HepG2 (cell line): Measurements from ENCODE around the gene DTYMK. TPM values are rescaled to one million over a fixed set of nuclear protein-coding genes. Genes with fewer than 3 reads are reported as not detected.

Experiments
- polyA plus RNA-seq, 8 experiments: library from polyadenylated mRNA; depleted of rRNA in 3 of 8; stranded (reverse) in 7 of 8; unstranded in 1 of 8; fragments of >200 nt; fragmentation: Illumina TruSeq in 4 of 8; extraction: Trizol in 4 of 8; gene quantifications; 2 replicates each; pipeline versions ENCODE4 v1.2.1 to v1.2.3, GENCODE V29; 2011 to 2016; ENCODE audit warnings: low read depth in 4 of 8, missing spikeins in 1 of 8, mixed read lengths in 1 of 8; ENCODE audit not compliant: insufficient read depth in 1 of 8
- total RNA-seq, 5 experiments: library from RNA; depleted of rRNA; stranded (reverse); fragments of >200 nt; fragmentation: Illumina TruSeq; extraction: Trizol; gene quantifications; 2 replicates each; pipeline ENCODE4 v1.2.3, GENCODE V29; 2016; ENCODE audit warnings: low read depth in 1 of 5

The DTYMK gene
- total and polyA plus RNA-seq, 2 of the 13 experiments (the other 11 are each of a cell fraction or from before 2014, with no cell fraction given): 57.5 to 134 TPM

Other genes with a start within 250 kb of the DTYMK start
- gene STK25, start 178.2 kb downstream of the DTYMK start, total RNA-seq (2016; rRNA removed; fragmentation: Illumina TruSeq; extraction: Trizol): 123 and 177 TPM in 2 replicates
- 481 and 626 TPM in 2 replicates for gene STK25, start 178.2 kb downstream of the DTYMK start, polyA plus RNA-seq (2011; rRNA removed)
- 30.2 and 35.5 TPM in 2 replicates for gene BOK, start 128.1 kb downstream of the DTYMK start, total RNA-seq (2016; rRNA removed; fragmentation: Illumina TruSeq; extraction: Trizol)
- 39.2 and 58.1 TPM in 2 replicates for gene BOK, start 128.1 kb downstream of the DTYMK start, polyA plus RNA-seq (2011; rRNA removed)
- gene THAP4, start 49.7 kb downstream of the DTYMK start, total RNA-seq (2016; rRNA removed; fragmentation: Illumina TruSeq; extraction: Trizol): 68.2 and 75.7 TPM in 2 replicates
- gene THAP4, start 49.7 kb downstream of the DTYMK start, polyA plus RNA-seq (2011; rRNA removed): 59.7 and 70.2 TPM in 2 replicates
- gene ATG4B, start 49.1 kb downstream of the DTYMK start, total RNA-seq (2016; rRNA removed; fragmentation: Illumina TruSeq; extraction: Trizol): 95.5 and 96.3 TPM in 2 replicates
- gene ATG4B, start 49.1 kb downstream of the DTYMK start, polyA plus RNA-seq (2011; rRNA removed): 239 and 300 TPM in 2 replicates
- 56.7 and 61.9 TPM in 2 replicates for gene ING5, start 15.2 kb upstream of the DTYMK start, total RNA-seq (2016; rRNA removed; fragmentation: Illumina TruSeq; extraction: Trizol)
- gene ING5, start 15.2 kb upstream of the DTYMK start, polyA plus RNA-seq (2011; rRNA removed): 71.9 and 86.9 TPM in 2 replicates
- gene D2HGDH, start 47.8 kb upstream of the DTYMK start, total RNA-seq (2016; rRNA removed; fragmentation: Illumina TruSeq; extraction: Trizol): 10.2 and 20.3 TPM in 2 replicates
- gene D2HGDH, start 47.8 kb upstream of the DTYMK start, polyA plus RNA-seq (2011; rRNA removed): 19.2 and 20.5 TPM in 2 replicates
- 0.20 and 0.72 TPM in 2 replicates for gene GAL3ST2, start 90.0 kb upstream of the DTYMK start, total RNA-seq (2016; rRNA removed; fragmentation: Illumina TruSeq; extraction: Trizol)
- 0.17 and 0.30 TPM in 2 replicates for gene GAL3ST2, start 90.0 kb upstream of the DTYMK start, polyA plus RNA-seq (2011; rRNA removed)
- 104 and 107 TPM in 2 replicates for gene NEU4, start 122.4 kb upstream of the DTYMK start, total RNA-seq (2016; rRNA removed; fragmentation: Illumina TruSeq; extraction: Trizol)
- gene NEU4, start 122.4 kb upstream of the DTYMK start, polyA plus RNA-seq (2011; rRNA removed): 53.5 and 71.4 TPM in 2 replicates
- gene PDCD1, start 172.1 kb upstream of the DTYMK start, total RNA-seq (2016; rRNA removed; fragmentation: Illumina TruSeq; extraction: Trizol): not detected in 2 replicates
- 0.04 and 0.31 TPM in 2 replicates for gene PDCD1, start 172.1 kb upstream of the DTYMK start, polyA plus RNA-seq (2011; rRNA removed)
- gene RTP5, start 182.9 kb upstream of the DTYMK start, total RNA-seq (2016; rRNA removed; fragmentation: Illumina TruSeq; extraction: Trizol): not detected in 2 replicates
- gene RTP5, start 182.9 kb upstream of the DTYMK start, polyA plus RNA-seq (2011; rRNA removed): not detected in 2 replicates